NCI-H1436 treated with DMSO at 0.1 percent for 48 hours (cell line): ENCODE data around the gene ATG101.

ENCODE experiments used
- DNase-seq: peaks from one replicate; lab custom pipeline; 2025; lab: John Stamatoyannopoulos, UW

ATG101 gene

GRCh38 chr12:52080403-52081251, 10.8 kb downstream of the ATG101 start:
- DNase-seq = no peak

GRCh38 chr12:52081263-52081733, 11.5 kb downstream of the ATG101 start:
- peak; percentile 48 for DNase-seq

GRCh38 chr12:52082026-52082668, 12.4 kb downstream of the ATG101 start:
- no peak for DNase-seq

- no peak for DNase-seq
These were observed 12.8 kb downstream of the ATG101 start for GRCh38 chr12:52082669-52082987.

- DNase-seq = no peak
These were observed 13.3 kb downstream of the ATG101 start for GRCh38 chr12:52082988-52083637.

- no peak for DNase-seq
These were observed 13.8 kb downstream of the ATG101 start for GRCh38 chr12:52083638-52083996.

GRCh38 chr12:52084491-52085231, 14.9 kb downstream of the ATG101 start:
- no peak for DNase-seq

GRCh38 chr12:52085682-52086180, 16.0 kb downstream of the ATG101 start:
- DNase-seq = no peak

- no peak for DNase-seq
These were observed 16.6 kb downstream of the ATG101 start for GRCh38 chr12:52086366-52086765.

- no peak for DNase-seq
These were observed 17.4 kb downstream of the ATG101 start for GRCh38 chr12:52086944-52087835.

GRCh38 chr12:52087961-52088820, 18.4 kb downstream of the ATG101 start:
- DNase-seq = no peak

- DNase-seq = no peak
These were observed 19.7 kb downstream of the ATG101 start for GRCh38 chr12:52089491-52089890.

GRCh38 chr12:52090291-52090690, 20.5 kb downstream of the ATG101 start:
- DNase-seq = no peak

- DNase-seq = no peak
These were observed 21.3 kb downstream of the ATG101 start for GRCh38 chr12:52091061-52091460.

GRCh38 chr12:52091869-52092268, 22.1 kb downstream of the ATG101 start:
- DNase-seq = no peak

- DNase-seq = no peak
These were observed 23.6 kb downstream of the ATG101 start for GRCh38 chr12:52093346-52093745.

GRCh38 chr12:52096332-52097044, 26.7 kb downstream of the ATG101 start:
- DNase-seq = no peak

GRCh38 chr12:52097045-52097666, 27.4 kb downstream of the ATG101 start:
- no peak for DNase-seq
